Uterus (tissue), 2 donors: ENCODE results near the gene VIPR2.

Experiments
- CTCF ChIP-seq, 4 experiments: fragments of 200-600 bp in 2 of 4; fragments of 450-650 bp in 2 of 4; sonication (generic) in 2 of 4; IDR thresholded peaks; one replicate each; pipeline ENCODE4 v1.5.1; 2016 to 2019; ENCODE audit warnings: antibody characterized with exemption in 4 of 4, mild to moderate bottlenecking in 2 of 4, moderate library complexity in 1 of 4
- POLR2A ChIP-seq, 2 donors: fragments of 450-650 bp; IDR thresholded peaks; one replicate each; pipeline ENCODE4 v1.6.1; 2016; ENCODE audit warnings: antibody characterized with exemption in 2 of 2, mild to moderate bottlenecking in 1 of 2, moderate library complexity in 1 of 2

- no peak for TF ChIP-seq CTCF (IDR thresholded peaks at IDR 0.05)
- no peak for TF ChIP-seq POLR2A (IDR thresholded peaks at IDR 0.05)
These were observed 32.8 kb upstream of the VIPR2 start for GRCh38 chr7:159177284-159177953.
